Loucy (cell line): ENCODE data around the gene THBS1.

Source experiments
- H2AFZ ChIP-seq: fragments of 200-600 bp; sonication (generic); 2 replicates; pipeline ENCODE4 v1.6.0; 2016; ENCODE audit warnings: antibody characterized with exemption, mild to moderate bottlenecking, low read length, moderate library complexity
- H3F3A ChIP-seq: fragments of 200-600 bp; 2 replicates; pipeline ENCODE4 v1.6.0; 2016; ENCODE audit warnings: antibody characterized with exemption, low read depth, mild to moderate bottlenecking
- H3K27me3 ChIP-seq: fragments of 200-600 bp; sonication (generic); 2 replicates; pipeline ENCODE4 v1.6.1; 2014; ENCODE audit warnings: low read length, mild to moderate bottlenecking; ENCODE audit not compliant: insufficient read depth, poor library complexity, severe bottlenecking
- H3K36me3 ChIP-seq: fragments of 200-600 bp; sonication (generic); 2 replicates; pipeline ENCODE4 v1.6.1; 2016; ENCODE audit warnings: low read length; ENCODE audit not compliant: insufficient read depth
- H3K4me1 ChIP-seq: fragments of 200-600 bp; sonication (generic); 2 replicates; pipeline ENCODE4 v1.5.1; 2014; ENCODE audit warnings: low read length, mild to moderate bottlenecking; ENCODE audit not compliant: insufficient read depth, poor library complexity, severe bottlenecking
- H3K4me2 ChIP-seq: fragments of 200-600 bp; sonication (generic); 2 replicates; pipeline ENCODE4 v1.6.0; 2014; ENCODE audit warnings: antibody characterized with exemption, low read length, low read depth, mild to moderate bottlenecking; ENCODE audit not compliant: poor library complexity, severe bottlenecking
- H3K4me3 ChIP-seq: fragments of 200-600 bp; sonication (generic); 2 replicates; pipeline ENCODE4 v1.5.1; 2014; ENCODE audit warnings: low read length, mild to moderate bottlenecking, mixed read lengths; ENCODE audit not compliant: poor library complexity, severe bottlenecking
- H3K79me2 ChIP-seq: fragments of 200-600 bp; sonication (generic); 2 replicates; pipeline ENCODE4 v1.6.1; 2014; ENCODE audit warnings: low read length; ENCODE audit not compliant: insufficient read depth
- H3K9ac ChIP-seq: fragments of 200-600 bp; sonication (generic); 2 replicates; pipeline ENCODE4 v1.6.0; 2014; ENCODE audit warnings: mild to moderate bottlenecking, low read depth, low read length, moderate library complexity; ENCODE audit not compliant: poor library complexity, severe bottlenecking
- H3K9me2 ChIP-seq: fragments of 200-600 bp; sonication (generic); replicated peaks from 2 replicates; pipeline ENCODE4 v1.6.1; 2016; ENCODE audit warnings: low read depth, low read length, mixed read lengths
- H3K9me3 ChIP-seq: fragments of 200-600 bp; sonication (generic); 2 replicates; pipeline ENCODE4 v1.6.1; 2014; ENCODE audit warnings: mild to moderate bottlenecking, antibody characterized with exemption, low read length, low read depth; ENCODE audit not compliant: insufficient read depth
- H4K20me1 ChIP-seq: fragments of 200-600 bp; sonication (generic); 2 replicates; pipeline ENCODE4 v1.6.0; 2014; ENCODE audit warnings: antibody characterized with exemption, low read length, mild to moderate bottlenecking; ENCODE audit not compliant: insufficient read depth, poor library complexity, severe bottlenecking
- CTCF ChIP-seq: fragments of 200-600 bp; sonication (generic); conservative IDR thresholded peaks from 2 replicates; pipeline ENCODE4 v1.5.1; 2014; ENCODE audit warnings: mild to moderate bottlenecking, antibody characterized with exemption, low read length
- EZH2phosphoT487 ChIP-seq: fragments of 200-600 bp; IDR thresholded peaks from 2 replicates; pipeline ENCODE4 v1.6.1; 2018; ENCODE audit warnings: antibody characterized with exemption, mild to moderate bottlenecking, moderate library complexity, borderline replicate concordance

The THBS1 gene

GRCh38 chr15:39591141-39591895 is 10.4 kb downstream of the THBS1 start:
- H3K36me3 ChIP-seq: no peaks in the 10 kb centered on the region
- H3K79me2 ChIP-seq: no peaks in the 10 kb centered on the region
- no peaks in the 10 kb centered on the region for H3K9me2 ChIP-seq
- no peak overlapping the region for H3K9ac ChIP-seq
- H3K27me3 ChIP-seq: no peaks in the 10 kb centered on the region
- no peak overlapping the region for H2AFZ ChIP-seq
- no peaks in the 10 kb centered on the region for H4K20me1 ChIP-seq
- H3K4me2 ChIP-seq: no peak overlapping the region
- H3F3A ChIP-seq: no peaks in the 10 kb centered on the region
- H3K4me3 ChIP-seq: no peak overlapping the region
- no peaks in the 10 kb centered on the region for H3K4me1 ChIP-seq
- no peak for TF ChIP-seq EZH2phosphoT487
- TF ChIP-seq CTCF: no peak
- H3K9me3 ChIP-seq: no peaks in the 10 kb centered on the region

- Histone ChIP-seq H3K9ac (no peak overlapping the region), H3K36me3 (no peaks in the 10 kb centered on the region), H4K20me1 (no peaks in the 10 kb centered on the region), H3K4me1 (no peaks in the 10 kb centered on the region), H3K79me2 (no peaks in the 10 kb centered on the region), H3K27me3 (no peaks in the 10 kb centered on the region), H3K4me3 (no peak overlapping the region), H3F3A (no peaks in the 10 kb centered on the region), H3K4me2 (no peak overlapping the region), H2AFZ (no peak overlapping the region), H3K9me3 (no peaks in the 10 kb centered on the region), H3K9me2 (no peaks in the 10 kb centered on the region)
- TF ChIP-seq EZH2phosphoT487 (no peak), CTCF (no peak)
These were observed 11.0 kb downstream of the THBS1 start for GRCh38 chr15:39591896-39592315.

GRCh38 chr15:39592500-39592899 is 11.6 kb downstream of the THBS1 start:
- H3K4me3 ChIP-seq: no peak overlapping the region
- no peak overlapping the region for H2AFZ ChIP-seq

More at GRCh38 chr15:39592500-39592899, 11.6 kb downstream of the THBS1 start:
- H3K4me1 ChIP-seq: no peaks in the 10 kb centered on the region
- H3F3A ChIP-seq: no peaks in the 10 kb centered on the region
- no peaks in the 10 kb centered on the region for H3K9me3 ChIP-seq
- H4K20me1 ChIP-seq: no peaks in the 10 kb centered on the region
- no peak overlapping the region for H3K4me2 ChIP-seq
- no peak overlapping the region for H3K9ac ChIP-seq
- no peaks in the 10 kb centered on the region for H3K36me3 ChIP-seq
- no peaks in the 10 kb centered on the region for H3K79me2 ChIP-seq
- TF ChIP-seq CTCF (no peak), EZH2phosphoT487 (no peak)
- no peaks in the 10 kb centered on the region for H3K27me3 ChIP-seq
- H3K9me2 ChIP-seq: no peaks in the 10 kb centered on the region
